Transverse colon (tissue), 1 donor: Measurements from ENCODE around the gene RB1.

ENCODE experiments used
- EP300 ChIP-seq: sonication (generic); formaldehyde crosslinking; IDR thresholded peaks from one replicate; pipeline ENCODE4 v1.6.1; 2017; ENCODE audit warnings: antibody characterized with exemption, low read depth
- POLR2A ChIP-seq: fragments of 450-650 bp; IDR thresholded peaks from one replicate; pipeline ENCODE4 v1.6.1; 2016; ENCODE audit warnings: antibody characterized with exemption, mild to moderate bottlenecking, moderate library complexity

DNA sequence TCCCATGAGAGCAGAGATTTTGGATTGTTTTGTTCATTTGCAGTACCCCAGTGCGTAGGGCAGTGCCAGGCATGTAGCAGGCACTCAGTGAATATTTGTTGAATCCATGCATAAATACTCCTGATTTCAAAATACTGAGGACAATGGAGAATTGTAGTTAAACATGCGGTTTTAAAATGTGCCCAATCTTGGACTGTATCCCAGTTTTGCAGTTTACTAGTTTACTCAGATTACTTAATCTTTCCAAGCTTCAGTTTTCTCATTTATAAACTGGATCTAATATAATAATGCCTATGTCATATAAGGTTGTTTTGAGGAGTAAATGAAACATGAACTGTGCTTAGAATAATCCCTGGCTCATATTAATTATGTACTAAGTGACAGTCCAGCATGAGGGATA lies 190.3 kb downstream of the RB1 start:
- TF ChIP-seq POLR2A (no peak), EP300 (no peak)
